GM20000 (cell line): ENCODE measurements around the gene SLC51A.
A peak's percentile ranks its signal among the peaks of the same experiment; 100 is the strongest.

Source experiments
- DNase-seq: peaks from one replicate; pipeline ENCODE4 v3.0.0; 2012; ENCODE audit warnings: low spot score
- CTCF ChIP-seq: IDR thresholded peaks from 2 replicates; pipeline ENCODE4 v1.5.1; 2012; ENCODE audit warnings: mild to moderate bottlenecking, control low read depth; ENCODE audit errors: extremely low read depth, missing control alignments

SLC51A gene

GRCh38 chr3:196215493-196216020, 777 bp upstream of the SLC51A start:
- no peak for TF ChIP-seq CTCF
- no peak for DNase-seq

GRCh38 chr3:196216681-196217211, 412 bp downstream of the SLC51A start:
- no peak for TF ChIP-seq CTCF
- DNase-seq, result no peak

- no peak for DNase-seq
- TF ChIP-seq CTCF, result no peak
Measured at GRCh38 chr3:196217307-196218154, 1.2 kb downstream of the SLC51A start.

DNA sequence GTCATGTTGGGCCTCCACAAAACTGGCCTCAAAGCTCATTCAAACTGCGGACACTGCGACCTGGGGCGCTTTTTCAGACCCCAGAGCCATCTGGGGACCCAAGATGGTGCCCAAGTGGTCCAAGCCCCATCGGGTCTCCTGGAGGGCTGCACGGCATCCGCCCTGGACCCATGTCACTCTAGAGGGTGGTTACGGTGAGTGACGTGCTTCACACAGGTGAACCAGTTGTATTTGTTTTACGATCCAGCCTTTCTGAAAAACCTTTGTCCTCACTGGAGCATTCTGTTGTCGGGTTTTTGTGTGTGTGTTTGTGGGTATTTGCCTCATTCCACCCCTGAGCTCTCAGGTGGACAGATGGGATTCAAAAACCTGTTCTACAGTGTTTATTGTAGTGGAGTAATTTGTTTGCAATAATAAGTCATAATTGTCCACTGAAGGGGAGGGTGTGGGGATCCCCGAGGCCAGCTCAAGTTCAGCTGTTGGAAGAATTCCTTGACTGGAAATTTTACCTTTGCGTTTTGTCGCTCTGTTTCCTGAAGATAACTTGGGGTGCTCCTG, 1.9 kb downstream of the SLC51A start:
- no peak for DNase-seq

DNA sequence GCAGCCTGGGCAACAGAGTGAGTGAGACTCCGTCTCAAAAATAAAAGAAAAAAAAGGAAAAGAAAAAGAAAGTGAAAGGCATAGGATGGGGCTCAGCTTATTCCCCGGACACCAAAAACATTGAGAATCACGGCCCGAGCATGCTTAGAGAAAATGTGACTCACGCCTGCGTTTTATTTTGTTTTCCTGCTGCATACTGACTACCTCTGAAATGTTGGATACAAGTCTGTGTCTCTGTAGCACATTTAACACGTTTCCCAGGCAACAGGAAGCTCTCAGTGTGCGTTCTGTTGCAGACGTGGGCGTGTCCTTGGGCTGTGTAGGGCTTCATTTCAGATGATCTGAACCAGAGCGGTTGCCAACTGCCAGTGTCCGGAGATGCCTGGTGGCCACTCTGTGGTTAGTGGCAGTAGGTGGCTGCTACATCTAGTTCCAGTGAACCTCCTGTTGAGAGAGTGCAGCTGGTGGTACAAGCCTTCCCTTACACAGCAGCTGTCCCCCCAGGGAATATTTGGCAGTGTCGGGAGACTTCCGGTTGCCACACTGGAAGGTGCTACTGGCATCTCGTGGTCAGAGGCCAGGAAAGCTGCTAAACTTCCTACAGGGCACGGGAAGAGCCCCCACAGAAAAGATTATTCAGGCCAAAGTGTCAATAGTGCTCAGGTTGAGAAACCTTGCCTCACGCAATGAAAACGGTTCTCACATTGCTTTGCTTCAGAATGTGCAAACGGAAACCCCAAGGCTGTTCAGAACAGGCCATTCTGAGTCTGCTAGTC, 3.0 kb downstream of the SLC51A start:
- DNase-seq, result peak; percentile 82
- no peak for TF ChIP-seq CTCF

More for the DNA sequence above, 1.9 kb downstream of the SLC51A start:
- TF ChIP-seq CTCF, result no peak

DNA sequence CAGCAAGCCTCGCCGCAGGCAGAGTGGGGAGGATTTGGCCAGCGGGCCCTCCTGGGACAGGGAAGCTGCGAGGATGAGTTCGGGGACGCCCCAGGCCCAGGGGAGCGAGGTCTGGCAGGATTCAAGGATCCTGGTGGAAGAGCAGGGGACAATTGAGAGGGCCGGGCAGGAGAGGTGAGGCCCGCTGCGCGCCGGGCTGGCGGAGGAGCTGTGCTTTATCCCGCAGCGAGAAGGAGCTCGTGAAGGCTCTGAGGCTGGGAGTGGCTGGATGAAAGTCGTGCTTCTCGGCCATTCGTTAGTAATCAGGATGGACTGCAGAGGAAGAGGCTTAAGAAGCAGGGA, 3.6 kb downstream of the SLC51A start:
- no peak for DNase-seq
- no peak for TF ChIP-seq CTCF
